HG03095 (cell line): ENCODE measurements around the gene ERMP1.
"Not testable (repeated sequence)": the region's sequence is repeated elsewhere in the genome, so short reads cannot be mapped to it uniquely, and the experiment has no call there.

Source experiments
- ATAC-seq: cut with Tn5 transposase; IDR thresholded peaks from one replicate; pipeline ENCODE4 v1.9.1; 2021; ENCODE audit warnings: moderate library complexity; ENCODE audit not compliant: unreplicated experiment

Gene ERMP1

GRCh38 chr9:5832538-5833529 is at the start of gene ERMP1:
TSS of gene ERMP1 (minus strand) at chr9:5833117. CDS start at chr9:5833027, 90 bp downstream.
- ATAC-seq = peak; percentile 79

- ATAC-seq = not testable (repeated sequence)
Observed at GRCh38 chr9:5882244-5883012, 49.5 kb upstream of the ERMP1 start.

GRCh38 chr9:5879419-5880181 is 46.7 kb upstream of the ERMP1 start:
- no peak for ATAC-seq

- ATAC-seq = no peak
Observed at GRCh38 chr9:5876711-5877110, 43.8 kb upstream of the ERMP1 start.

DNA sequence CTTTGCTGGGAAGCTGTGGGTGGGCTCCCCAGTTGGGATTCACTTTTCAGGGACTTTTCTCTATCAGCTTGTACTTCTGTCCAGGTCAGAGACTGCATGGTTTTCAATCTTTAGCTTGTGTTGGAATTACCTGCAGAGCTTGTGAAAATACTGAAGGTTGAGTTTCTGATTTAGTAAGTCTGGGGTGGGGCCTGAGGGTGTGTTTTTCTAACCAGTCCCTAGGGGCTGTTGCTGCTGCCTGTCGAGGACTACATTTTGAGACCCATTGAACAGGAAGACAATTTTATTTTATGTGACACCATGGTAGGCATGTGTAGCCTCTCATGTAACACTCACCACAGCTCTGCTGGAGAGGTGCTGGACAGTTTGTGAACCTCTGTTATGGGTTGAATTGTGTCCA is 43.1 kb upstream of the ERMP1 start:
- peak; percentile 73 for ATAC-seq

- no peak for ATAC-seq
Observed at GRCh38 chr9:5874048-5874447, 41.1 kb upstream of the ERMP1 start.

DNA sequence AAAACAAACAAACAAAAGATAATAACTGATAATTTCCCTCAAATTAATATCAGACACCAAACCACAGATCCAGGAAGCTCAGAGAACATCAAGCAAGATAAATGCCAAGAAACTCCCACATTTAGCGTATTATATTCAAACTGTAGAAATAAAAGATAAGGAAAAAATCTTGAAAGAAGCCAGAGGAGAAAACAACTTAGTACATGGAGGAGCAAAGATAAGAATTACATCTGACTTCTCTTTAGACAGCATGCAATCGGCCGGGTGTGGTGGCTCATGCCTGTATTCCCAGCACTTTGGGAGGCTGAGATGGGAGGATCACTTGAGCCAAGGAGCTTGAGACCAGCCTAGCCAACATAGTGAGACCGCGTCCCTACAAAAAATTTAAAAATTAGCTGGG is 40.5 kb upstream of the ERMP1 start:
- no peak for ATAC-seq

- no peak for ATAC-seq
Observed at GRCh38 chr9:5872511-5872910, 39.6 kb upstream of the ERMP1 start.

DNA sequence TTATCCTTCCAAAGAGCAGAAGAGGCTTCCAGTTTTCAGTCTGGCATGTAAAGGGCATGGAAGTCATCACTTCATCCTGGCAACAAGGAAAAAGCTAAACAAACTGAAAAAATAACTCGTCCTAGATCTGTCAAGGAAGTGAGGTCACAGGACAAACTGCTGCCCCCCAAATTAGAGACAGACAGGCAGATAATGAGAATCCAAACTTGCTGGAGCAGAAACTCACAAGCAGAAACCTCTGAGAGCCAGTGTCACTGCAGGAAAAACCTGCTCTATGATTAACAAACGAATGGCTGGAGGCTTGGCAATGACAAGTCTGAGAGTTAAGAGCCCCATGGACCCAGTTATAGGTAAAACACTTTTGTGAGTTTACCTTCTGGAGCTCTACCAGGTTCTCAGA is 38.9 kb upstream of the ERMP1 start:
- ATAC-seq = no peak

DNA sequence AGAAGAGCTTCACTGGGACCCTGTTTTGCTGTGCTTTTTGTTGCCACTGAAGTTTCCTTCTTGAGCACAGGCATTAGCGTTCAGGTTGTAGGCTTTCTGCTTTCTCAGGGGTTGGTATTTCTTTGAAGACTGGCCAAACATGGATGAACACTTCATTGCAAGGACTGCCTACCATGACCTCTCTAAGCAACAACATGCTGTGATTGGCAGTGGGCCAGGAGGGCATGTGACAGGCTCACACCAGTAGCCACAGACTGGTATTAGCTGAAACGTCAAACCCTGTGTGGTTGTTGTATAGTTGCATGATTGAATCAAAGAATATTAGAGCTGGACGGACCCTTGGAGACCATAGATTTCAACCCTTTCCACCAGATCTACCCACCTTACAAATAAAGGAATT is 37.8 kb upstream of the ERMP1 start:
- no peak for ATAC-seq

DNA sequence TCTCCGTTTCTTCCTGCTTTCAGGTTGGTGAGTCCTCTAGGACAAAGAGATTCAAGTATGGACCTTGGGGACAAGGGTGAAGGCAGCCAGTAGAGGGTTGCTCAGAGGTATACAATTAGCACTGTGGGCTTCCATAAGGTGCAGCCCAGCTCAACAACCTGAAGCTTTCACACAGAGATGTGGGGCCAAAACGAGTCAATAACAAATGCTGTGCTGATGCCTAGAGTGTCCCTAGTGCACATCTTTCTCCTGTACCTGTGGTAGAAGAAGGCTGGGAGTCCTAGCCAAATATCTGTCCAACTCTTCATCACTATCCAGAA is 37.1 kb upstream of the ERMP1 start:
- no peak for ATAC-seq

- no peak for ATAC-seq
Observed at GRCh38 chr9:5869315-5870019, 36.5 kb upstream of the ERMP1 start.

- ATAC-seq = no peak
Observed at GRCh38 chr9:5868235-5868634, 35.3 kb upstream of the ERMP1 start.

DNA sequence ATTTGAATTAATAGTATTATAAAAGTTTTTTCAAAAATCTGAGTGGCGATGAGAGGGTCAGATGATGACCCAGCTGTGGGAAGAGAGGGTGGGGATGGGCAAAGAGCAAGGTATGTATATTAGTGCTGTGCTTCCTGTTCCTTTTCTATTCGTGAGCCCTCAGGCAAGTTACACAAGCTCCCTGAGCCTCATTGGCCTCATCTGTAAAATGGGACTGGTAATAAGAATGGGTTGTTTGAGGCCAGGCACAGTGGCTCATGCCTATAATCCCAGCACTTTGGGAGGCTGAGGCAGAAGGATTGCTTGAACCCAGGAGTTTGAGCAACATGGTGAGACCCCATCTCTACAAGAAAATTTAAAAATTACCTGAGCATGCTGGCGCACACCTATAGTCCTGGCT is 33.8 kb upstream of the ERMP1 start:
- no peak for ATAC-seq

- ATAC-seq = no peak
Observed at GRCh38 chr9:5866272-5866671, 33.4 kb upstream of the ERMP1 start.

- no peak for ATAC-seq
Observed at GRCh38 chr9:5864446-5864845, 31.5 kb upstream of the ERMP1 start.

DNA sequence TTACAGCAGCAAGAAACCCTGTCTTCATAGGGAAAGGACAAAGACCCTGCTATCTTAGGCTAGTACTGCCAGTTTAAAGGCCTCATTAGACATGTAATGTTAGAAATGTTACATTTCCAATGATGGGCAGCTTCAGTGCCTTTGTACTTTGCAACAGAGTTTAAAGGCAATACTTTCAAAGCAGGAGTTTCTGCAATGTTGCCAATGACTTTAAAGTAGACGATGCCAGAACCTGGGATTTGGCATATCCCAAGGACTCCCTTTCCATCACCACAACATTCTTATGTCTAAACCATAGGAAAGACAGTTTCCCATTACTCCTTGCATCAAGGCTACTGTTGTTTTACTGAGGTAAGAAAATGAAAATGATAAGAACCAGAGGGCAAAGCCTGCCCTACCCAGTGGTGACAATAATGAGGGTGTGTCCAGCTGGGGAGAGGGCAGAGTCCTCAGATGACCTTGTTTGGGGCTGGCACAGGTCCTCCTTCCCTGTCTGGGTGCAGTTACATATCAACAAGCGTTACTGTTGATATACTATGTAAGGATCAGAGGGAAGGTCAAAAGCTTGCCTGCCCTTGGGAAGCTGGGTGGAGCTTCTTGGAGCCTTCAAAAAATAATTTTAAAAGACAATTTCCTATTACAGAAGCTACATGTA is 30.3 kb upstream of the ERMP1 start:
- no peak for ATAC-seq

DNA sequence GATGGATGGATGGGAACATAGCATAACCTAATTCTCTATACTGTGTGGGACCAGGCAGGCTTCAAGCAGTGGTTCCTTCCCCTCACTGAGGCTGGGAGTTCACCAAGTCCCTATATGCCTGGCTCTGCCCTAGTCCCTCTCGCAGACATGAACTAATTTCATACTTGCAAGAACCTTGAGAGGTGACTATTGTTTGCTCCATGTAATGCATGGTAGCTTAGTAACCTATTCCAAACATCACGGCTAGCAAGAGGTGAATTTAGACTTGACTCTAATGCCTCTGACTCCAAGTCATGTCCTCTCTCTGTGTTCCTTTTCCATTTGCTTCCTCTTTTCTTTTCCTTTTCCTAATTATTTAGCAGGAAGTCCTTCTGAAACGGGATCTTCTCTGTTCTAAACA is 25.9 kb upstream of the ERMP1 start:
- no peak for ATAC-seq

- ATAC-seq = no peak
Observed at GRCh38 chr9:5857928-5858327, 25.0 kb upstream of the ERMP1 start.

DNA sequence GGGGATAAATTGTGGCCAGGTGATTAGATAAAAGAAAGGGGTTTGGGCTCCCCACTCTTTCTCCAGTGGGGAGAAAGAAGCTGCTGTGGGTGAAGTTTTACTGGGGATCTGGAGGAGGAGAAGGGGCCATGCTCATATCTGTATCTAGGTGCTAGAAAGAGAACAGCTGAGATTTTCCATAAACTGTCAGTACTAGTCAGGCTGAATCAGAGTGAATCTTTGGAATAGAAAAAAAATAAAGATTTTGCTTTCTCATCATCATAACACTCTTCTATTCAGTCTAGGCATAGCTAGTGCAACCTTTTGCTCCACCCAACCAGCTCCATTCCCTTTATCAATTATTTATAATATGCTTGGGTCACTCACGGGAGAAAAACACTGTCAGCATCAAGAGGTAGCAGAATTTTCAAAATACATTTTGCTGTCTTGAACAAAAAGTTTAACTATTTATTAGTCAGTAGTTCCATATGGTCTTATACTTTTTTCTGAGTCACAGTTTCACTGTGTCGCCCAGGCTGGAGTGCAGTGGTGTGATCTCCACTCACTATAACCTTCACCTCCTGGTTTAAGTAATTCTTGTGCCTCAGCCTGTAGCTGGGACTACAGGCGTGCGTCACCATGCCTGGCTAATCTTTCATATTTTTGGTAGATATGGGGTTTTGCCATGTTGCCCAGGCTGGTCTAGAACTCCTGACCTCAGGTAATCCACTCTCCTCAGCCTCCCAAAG is 21.3 kb upstream of the ERMP1 start:
- ATAC-seq = no peak
